Keratinocyte (primary cell): ENCODE results near the gene SLC6A19.

Source experiments
- CTCF ChIP-seq, 3 experiments: IDR thresholded peaks in 1 of 3; conservative IDR thresholded peaks in 1 of 3; optimal IDR thresholded peaks in 1 of 3; 2 replicates in 2 of 3; 3 replicates in 1 of 3; pipeline versions ENCODE3 to v1.5.1; 2011; ENCODE audit warnings: low read length in 3 of 3, mild to moderate bottlenecking in 3 of 3, moderate library complexity in 2 of 3, control low read depth in 1 of 3, inconsistent platforms in 1 of 3; ENCODE audit not compliant: insufficient read depth in 2 of 3; ENCODE audit errors: extremely low read depth in 1 of 3
- EZH2 ChIP-seq: IDR thresholded peaks from one replicate; pipeline ENCODE4 v1.6.1; 2012; ENCODE audit warnings: inconsistent platforms, mild to moderate bottlenecking, low read length, moderate library complexity

DNA sequence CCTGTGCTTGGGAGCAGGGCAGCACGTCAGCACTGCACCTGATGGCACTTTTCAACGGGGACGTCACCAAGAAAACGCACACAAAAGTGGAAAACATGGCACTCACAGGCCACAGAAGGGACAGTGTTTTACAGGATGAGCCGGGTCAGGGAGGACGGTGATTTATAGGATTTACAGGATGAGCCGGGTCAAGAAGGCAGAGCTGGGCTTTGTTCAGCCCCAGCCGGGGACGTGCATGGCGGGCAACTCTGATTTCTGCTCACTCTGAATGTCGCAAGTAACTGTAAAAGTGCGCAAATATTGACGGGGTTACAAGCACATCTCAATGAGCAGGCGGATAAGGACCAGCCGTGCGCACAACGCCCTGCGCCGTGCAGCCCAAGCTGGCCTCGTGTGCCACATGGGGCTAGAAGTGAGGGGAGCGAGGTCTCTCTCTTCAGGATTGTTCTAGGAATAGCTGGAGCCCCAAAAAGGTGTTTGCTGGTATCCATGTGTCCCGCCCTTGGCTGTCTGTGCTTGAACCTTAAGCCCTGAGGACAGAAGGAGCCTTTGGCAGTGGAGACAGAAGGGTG lies 40.2 kb downstream of the SLC6A19 start:
- TF ChIP-seq EZH2 (no peak), CTCF (optimal IDR thresholded peaks at IDR 0.05 in 1 of 3, IDR thresholded peaks at IDR 0.05 in 1 of 3, conservative IDR thresholded peaks at IDR 0.05 in 1 of 3; ENCODE audit: extremely low read depth in 1 of 3, insufficient read depth in 2 of 3, low read length in 3 of 3) (no peak)
